ENCODE data around the gene AIG1.
"Not testable (repeated sequence)": the region's sequence is repeated elsewhere in the genome, so short reads cannot be mapped to it uniquely, and the experiment has no call there.

The AIG1 gene

DNA sequence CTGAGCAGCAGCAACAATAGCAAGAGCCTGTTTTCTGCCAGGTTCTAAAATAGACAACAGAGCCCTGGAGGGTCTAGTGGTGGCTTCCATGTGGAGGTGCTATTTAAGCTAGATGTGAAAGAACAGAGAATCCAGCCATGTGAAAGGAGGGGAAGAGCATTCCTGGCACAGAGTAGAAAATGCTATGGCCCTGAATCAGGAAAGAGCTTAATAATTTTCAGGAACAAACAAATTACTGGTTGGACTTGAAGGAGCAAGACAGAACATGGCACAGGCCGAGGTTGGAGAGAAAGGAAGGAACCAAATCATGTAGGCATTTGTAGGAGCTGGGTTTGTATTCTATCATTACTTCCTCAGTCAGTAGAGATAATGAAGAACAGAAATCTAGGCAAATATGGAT, 98.3 kb downstream of the AIG1 start:
- intact Hi-C loops (cut with DNase I), result no loop called here
- DNase-seq, result no peak

DNA sequence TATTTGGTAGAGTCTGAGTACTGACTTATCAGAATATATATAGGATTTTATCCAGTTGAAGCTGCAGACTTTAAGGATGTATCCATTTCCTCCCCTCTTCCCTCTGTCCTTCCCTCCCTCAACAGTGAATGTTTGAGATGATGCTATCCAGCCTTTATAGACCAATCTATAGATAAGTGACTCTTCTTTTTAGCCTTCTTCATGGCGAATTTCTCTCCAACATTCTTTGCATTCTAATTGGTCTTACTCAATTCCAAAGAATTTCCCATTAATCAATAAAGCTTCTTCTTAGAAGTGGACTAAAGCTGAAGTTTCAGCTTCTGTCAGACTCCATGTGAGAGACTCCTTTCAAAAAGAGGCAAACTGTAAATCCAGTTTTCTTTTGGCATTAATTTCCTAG, 99.3 kb downstream of the AIG1 start:
- intact Hi-C loops (cut with DNase I), result no loop called here
- no peak for DNase-seq

DNA sequence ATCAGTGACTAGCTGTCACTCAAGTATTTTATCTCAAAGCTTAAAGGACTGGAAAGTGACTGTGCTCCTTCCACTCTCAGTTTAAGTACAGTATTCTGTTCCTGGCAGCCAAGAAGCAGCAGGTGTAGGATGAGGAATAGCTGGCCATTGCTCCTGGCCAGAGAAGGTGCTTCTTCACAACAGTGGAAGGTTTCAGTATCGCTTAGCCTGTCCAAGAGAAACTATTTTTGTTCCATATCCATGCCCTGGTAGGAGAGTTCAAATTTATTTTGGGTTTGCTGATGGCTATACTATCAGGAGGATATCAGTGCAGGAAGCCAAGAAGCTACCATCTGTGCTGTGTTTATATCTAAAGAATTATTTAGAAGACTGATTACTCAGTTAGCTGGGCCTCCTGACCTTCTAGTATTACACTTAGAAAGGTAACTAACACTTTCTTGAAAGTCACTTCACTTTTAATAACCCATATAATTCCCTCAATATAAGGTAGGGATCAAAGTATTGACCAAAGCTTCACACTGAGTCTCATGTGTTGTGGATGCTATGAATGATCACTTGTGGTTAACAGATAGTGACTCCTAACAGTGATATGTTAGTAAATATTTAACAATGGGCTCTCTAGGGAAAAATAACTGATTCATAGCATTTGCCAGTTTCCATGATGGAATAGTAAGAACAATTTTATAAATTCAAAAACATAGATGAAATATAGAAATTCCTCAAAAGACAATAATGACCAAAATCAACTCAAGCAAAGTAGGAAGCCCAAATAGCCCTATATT, 99.9 kb downstream of the AIG1 start:
- intact Hi-C loops (cut with DNase I), result no loop called here
- no peak for DNase-seq

DNA sequence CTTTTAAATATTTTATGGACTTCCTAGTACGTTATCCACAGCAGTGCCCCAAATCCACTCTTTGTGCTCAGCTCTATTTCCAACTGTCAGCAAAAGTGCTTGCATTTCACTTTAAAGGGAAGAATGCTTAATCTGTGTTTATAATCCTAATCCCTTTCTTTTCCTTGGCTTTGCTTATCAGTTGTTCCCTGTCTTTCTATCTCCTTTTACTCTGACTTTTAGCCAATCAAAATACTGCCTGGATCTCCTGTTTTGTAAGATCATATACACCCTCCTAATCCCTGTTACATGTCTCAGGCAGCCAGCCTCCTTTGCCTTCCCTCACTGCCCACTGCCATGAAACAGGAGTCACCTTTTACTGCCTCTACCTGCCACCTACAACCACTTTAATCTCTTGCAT, 102.9 kb downstream of the AIG1 start:
- no peak for DNase-seq
- intact Hi-C loops (cut with DNase I), result no loop called here

DNA sequence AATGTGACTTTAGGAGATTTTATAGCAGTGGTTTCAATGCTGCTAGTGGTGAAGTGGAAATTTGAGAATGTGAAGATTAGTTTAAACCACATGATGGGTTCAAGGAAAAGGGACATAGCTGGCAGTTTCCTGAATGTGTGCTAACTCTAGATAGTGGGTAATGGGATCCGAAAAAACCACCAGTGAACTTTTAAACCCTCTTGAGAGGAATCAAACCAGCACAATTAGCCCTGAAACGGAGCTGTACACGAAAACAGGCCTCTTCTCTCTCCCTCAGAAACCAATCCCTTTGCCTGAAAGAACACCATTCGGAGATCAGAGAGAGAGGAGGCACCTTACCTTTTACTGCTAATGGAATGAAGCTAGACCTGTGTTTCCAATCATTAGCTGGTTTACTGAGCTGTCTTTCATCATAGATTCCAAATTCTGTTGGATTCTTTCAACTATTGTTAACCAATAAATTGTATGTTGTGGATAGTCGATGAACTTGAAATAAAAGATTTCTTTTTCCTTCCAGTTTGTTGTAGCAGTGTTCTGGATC, 103.9 kb downstream of the AIG1 start:
- DNase-seq, result no peak
- intact Hi-C loops (cut with DNase I), result no loop called here

DNA sequence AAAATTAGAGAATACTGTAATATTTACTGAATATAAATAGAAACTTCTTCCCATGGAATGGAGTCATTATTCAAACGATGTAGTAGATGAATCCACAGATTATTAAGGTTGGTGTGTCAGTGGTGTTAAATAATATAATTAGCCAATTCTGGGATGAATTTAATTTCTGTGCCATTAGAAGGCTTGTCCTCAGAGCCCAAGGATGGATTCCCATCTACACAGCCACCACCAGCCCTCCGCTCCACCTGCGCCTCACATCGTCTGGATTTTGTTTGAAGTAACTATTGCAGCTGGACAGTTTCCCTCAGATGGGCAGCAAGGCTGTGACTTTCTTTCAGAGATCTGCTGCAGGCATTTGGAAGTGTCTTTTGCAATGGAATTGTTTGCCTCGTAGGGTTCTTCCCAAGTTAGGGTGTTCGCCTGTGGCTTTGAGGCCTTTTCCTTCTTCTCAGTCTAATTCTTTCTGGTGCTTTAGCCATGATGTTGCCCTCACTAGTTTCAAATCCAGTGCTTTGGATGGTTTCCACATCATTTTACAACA, 104.7 kb downstream of the AIG1 start:
- intact Hi-C loops (cut with DNase I), result no loop called here

DNA sequence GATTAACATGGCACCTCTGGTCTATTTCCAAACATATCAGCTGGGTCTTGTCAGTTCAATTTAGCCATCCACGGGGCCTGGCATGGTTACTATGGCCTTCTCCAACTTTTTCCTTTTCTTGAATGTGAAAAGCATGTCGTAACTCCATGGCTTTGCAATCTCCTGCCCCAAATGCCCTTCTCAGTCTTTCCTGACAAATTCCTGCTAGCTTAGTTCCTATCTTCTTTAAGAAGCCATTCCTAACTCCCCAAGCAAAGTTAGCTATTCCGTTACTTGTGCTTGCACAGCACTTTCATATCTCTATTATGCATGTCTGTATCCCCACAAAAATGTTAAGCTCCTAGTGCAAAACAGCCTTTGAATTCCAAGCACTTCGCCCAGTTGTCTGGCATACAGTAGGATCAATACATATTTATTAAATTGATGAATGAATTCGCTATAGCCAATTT, 105.6 kb downstream of the AIG1 start:
- no peak for DNase-seq
- intact Hi-C loops (cut with DNase I), result no loop called here

More for the DNA sequence above, 104.7 kb downstream of the AIG1 start:
- DNase-seq, result no peak

DNA sequence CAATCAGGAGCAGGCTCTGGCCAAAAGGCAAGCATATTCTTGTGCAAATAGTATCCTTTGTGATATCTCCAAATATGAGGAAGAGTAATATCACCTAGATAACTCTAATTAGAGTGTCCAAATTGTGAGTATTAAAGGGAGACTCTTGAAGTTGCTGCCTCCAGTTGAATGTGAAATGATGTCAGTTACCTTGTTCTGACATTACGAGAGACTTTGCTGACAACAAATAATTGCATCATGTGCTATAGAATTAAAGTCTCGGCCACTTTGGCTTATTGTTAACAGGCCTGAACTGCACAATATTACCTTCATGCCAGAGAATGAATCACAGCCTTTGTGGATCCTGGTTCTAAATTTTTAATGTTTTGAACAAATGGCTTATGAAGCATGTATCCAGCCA, 106.5 kb downstream of the AIG1 start:
- intact Hi-C loops (cut with DNase I), result no loop called here
- no peak for DNase-seq

DNA sequence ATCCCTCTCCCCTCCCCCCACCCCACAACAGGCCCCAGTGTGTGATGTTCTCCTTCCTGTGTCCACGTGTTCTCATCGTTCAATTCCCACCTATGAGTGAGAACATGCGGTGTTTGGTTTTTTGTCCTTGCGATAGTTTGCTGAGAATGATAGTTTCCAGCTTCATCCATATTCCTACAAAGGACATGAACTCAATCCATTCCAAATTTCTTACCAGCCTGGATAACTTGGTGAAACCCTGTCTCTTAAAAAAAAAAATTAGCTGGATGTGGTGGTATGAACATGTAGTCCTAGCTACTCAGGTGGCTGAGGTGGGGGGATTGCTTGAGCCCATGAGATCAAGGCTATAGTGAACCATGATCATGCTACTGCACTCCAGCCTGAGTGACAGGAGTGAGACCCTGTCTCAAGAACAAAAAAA, 107.7 kb downstream of the AIG1 start:
- intact Hi-C loops (cut with DNase I); DNase-seq: not testable (repeated sequence)

DNA sequence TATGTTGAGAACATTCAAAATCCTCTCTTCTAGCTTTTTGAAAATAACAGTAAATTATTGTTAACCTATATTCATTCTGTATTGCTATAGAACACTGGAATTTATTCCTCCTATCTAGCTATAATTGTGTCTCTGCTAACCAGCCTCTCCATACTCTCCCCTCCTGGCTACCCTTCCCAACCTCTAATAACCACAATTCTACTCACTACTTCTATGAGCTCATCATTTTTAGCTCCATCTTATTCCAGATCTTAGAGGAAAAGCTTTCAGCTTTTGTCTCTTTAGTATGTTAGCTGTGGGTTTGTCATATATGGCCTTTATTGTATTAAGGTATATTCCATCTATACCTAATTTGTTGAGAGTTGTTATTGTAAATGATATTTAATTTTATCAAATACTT, 108.8 kb downstream of the AIG1 start:
- intact Hi-C loops (cut with DNase I), result no loop called here
- DNase-seq, result no peak

DNA sequence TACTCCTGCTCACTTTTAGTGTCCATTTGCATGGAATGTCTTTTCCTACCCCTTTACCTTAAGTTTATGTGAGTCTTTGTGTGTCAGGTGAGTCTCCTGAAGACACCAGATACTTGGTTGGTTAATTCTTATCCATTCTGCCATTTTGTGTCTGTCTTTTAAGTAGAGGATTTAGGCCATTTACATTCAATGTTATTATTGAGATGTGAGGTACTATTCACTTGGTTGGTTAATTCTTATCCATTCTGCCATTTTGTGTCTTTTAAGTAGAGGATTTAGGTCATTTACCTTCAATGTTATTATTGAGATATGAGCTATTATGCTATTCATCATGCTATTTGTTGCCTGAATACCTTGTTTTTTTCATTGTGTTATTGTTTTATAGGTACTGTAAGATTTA, 113.8 kb downstream of the AIG1 start:
- no peak for DNase-seq
- intact Hi-C loops (cut with DNase I), result no loop called here

DNA sequence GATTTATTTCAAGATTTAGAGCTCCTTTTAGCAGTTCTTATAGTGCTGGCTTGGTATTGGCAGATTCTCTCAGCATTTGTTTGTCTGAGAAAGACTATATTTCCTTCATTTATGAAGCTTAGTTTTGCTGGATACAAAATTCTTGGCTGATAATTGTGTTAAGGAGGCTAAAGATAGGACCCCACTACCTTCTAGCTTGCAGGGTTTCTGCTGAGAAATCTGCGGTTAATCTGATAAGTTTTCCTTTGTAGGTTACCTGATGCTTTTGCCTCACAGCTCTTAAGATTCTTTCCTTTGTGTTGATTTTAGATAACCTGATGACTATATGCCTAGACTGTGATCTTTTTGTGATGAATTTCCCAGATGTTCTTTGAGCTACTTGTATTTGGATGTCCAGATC, 114.3 kb downstream of the AIG1 start:
- DNase-seq, result no peak
- intact Hi-C loops (cut with DNase I), result no loop called here

DNA sequence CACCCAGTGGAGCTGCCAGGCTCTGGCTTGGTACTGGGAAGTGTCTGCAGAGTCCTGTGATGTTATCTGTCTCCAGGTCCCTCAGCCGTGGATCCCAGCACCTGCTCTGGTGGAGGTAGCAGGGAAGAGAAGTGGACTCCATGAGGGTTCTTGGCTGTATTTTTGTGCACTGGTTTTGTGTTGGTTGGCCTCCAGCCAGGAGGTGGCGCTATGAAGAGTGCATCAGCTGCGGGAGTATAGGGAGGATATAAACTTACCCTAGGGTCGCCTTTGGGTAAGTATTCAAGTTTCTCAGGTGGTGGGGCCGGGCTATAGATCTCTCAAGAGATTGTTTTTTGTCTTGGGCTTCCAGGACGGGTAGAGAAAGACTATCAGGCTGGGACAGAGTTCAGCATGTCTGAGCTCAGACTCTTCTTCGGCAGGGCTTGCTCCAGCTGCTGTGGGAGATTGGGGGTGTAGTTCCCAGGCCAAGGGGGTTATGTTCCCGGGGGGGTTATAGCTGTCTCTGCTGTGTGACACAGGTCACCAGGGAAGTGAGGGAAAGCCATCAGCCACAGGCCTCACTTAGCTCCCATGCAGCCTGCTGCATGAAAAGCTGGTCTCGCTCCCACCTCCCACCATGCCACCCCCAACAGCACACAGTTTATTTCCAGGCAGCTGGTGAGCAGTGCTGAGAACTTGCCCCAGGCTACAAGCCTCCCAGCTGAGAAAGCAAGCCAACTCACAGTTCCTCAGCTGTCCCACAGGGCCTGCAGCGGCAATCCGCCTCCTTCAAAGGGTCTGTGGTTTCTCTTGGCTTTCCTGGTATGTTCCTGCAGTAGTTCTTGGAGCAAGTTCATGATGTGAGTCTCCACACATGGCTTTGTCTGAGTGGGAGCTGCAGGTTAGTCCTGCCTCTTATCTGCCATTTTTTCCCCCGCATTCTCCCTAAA, 115.7 kb downstream of the AIG1 start:
- peak in 3 of 10 donors; percentile 14 to 81 (median 69) for DNase-seq
- intact Hi-C loops (cut with DNase I), result no loop called here

DNA sequence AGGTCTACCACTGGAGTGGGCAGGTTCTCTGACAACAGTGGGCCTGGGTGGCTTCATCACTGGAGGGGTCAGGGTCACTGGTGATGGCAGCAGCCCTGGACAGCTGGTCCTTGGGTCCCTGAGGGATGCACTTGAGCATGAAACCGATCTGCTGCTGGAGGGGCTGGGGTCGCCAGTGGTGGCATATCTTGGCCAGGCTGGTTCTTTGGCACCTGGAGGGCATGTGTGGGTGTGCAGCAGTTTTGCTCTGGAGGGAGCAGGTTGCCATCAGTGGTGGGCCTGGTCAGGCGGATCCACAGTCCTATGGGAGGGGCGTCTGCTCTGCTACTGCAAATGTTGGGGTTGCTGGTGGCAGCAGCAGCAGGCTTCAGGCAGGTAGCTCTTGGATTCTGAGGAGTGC, 117.0 kb downstream of the AIG1 start:
- DNase-seq, result peak in 2 of 10 donors; percentile 64 to 71

DNA sequence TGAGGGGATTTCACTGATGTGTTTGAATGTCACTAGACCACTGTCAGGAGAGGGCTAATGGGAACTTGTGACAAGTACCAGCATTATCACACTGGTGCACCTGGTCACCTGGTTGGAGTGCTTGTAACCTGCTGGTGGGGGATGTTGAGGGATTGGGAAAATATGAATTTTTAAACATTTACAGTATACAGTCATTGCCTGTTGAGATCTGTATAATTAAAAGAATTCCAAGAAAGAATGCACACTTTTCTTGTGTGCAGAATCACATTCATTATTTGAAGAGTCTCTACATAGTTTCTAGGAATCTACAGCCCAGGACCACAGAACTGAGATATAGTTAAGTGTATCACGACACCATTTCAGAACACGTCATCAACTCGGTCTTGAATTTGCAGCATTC, 118.4 kb downstream of the AIG1 start:
- intact Hi-C loops (cut with DNase I), result no loop called here
- DNase-seq, result no peak

More for the DNA sequence above, 117.0 kb downstream of the AIG1 start:
- intact Hi-C loops (cut with DNase I), result no loop called here

DNA sequence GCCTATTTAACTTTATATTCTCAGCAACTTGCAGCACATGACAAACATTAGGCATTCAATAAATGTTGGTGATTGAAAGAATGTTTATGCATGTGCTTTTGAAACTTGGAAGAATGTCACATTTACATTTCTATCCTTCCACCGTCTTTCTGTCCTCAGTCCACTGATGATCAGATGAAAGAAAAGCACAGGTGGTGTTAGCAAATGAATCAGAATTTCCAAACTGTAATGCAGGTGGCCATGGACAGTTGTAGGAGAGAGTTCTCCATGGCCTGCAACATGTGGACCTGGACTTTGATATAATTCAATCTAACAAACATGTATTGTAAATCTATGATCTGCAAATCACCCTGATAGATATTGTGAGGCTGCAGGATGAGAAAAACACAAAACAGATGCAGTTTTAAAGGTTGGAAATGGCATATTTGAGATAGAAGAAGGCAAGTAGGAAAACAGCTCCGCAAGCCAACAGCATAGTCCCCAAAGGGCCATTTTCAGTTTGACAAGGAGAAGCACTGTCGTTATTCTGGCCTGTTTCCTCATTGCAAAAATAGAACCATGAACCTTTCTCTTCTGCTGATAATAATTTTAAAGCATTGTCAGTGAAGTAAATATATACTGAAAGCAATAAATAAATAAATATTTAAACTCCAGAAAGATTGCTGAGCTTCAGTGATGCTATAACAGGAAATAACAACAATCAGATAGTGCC, 119.4 kb downstream of the AIG1 start:
- DNase-seq, result no peak
- intact Hi-C loops (cut with DNase I), result no loop called here

DNA sequence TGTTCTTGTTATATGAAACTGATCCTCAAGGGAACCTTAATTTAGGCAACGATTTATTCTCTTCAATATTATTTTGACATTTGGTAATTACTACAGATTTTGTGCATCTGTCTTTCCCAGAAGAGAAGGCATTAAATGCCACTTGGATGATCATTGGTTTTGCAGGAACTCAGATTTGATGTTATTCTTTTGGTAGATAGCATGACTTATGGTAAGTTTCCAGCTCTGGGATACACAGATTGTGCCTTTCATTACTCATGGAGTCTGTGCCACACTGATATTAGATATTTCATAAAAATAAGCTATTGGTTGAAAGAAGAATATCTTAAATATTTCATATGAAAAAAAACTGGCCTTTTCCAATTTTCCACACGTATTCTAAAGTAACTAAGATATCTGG, 120.1 kb downstream of the AIG1 start:
- DNase-seq, result no peak
- intact Hi-C loops (cut with DNase I), result no loop called here

DNA sequence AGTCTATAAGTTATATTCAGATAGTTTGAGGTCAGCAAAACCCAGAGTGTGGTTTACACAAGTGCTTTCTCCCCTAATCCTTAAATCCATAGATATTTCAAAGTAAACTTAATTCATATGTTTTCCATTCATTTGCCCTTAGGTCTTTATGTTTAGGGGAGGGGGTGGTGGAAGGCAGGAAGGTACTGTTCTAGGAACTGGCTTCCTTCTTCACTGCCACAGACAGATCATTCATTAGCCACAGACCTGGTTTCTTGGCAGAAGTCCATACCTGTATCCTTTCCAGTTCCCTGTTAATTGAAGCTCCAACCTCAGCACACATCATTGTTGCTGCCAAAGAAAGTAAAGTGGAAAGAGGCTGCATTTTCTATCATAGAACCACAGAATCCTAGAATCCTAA, 123.0 kb downstream of the AIG1 start:
- intact Hi-C loops (cut with DNase I), result no loop called here
- DNase-seq, result no peak

DNA sequence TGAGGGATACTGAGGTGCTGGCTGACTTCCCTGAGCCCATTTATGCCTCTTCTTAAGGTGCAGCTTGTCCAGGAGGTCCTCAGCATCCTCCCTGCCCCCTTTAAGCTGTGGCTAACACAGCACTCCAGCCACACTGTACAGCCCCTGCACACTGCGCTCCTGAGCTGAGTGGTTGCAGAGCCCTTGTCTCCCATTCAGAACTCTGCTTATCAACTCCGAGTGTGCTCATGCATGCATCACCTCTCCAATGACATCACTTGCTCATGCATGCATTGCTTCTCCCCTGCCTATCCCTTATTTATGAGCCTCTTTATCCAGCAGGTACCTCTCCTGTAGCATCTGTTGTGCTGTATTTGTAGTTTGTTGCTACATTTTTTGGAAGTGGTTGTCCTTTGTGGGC, 124.6 kb downstream of the AIG1 start:
- no peak for DNase-seq
- intact Hi-C loops (cut with DNase I), result no loop called here

DNA sequence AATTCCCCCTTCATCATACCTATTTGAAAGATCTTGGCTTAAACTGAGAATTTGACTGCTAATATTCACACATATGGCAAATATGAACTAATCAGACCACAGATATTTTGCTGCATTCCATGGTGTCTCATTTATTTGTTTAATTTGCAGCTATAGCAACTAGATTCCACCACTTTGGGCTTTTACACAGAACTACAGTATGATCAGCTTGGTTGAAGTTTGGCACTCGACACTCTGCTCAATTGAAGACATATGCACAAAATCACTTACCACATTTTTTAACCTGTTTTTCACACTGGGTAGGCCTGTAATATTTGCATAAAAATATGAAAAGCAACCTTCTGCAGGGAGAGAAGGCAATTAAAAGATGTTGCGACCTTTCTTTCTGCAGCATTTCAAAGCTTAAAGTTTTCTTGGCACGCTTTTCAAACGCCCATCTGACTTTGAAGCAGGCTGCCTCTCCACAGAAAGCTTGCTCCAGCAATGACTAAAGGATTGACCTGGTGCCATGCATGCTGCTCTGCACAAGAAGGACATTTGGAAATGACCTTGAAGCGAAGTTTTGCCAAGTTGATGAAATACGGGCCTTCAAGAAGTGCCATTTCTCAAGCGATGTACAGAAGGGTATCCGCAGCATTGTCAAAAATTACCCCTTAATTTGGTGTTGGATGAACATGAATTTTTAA, 126.7 kb downstream of the AIG1 start:
- no peak for DNase-seq
- intact Hi-C loops (cut with DNase I), result no loop called here

Measured in posterior cingulate gyrus (tissue), 11 donors.